ENCODE data around the gene RPL18A. TPM values are rescaled to one million over a fixed set of nuclear protein-coding genes. Genes with fewer than 3 reads are reported as not detected.

RPL18A gene
- total RNA-seq, 4 donors from 2014 or later: 1,094 to 1,320 (median 1,226) TPM

GRCh38 chr19:17829855-17830566 is 29.7 kb upstream of the RPL18A start:
- no peak for DNase-seq
- H3K9me3 ChIP-seq: no peaks in the 10 kb centered on the region
- H3K27me3 ChIP-seq: peaks cover 39 to 60% (median 56%) of the 10 kb centered on the region in 3 donors
- ATAC-seq: no peak
- intact Hi-C loops (cut with DNase I; ENCODE audit: low total_unique reads): no loop called here
- H3K4me3 ChIP-seq: no peak overlapping the region
- no peak overlapping the region for H3K27ac ChIP-seq
- no peaks in the 10 kb centered on the region for H3K4me1 ChIP-seq
- no peaks in the 10 kb centered on the region for H3K36me3 ChIP-seq
- in situ Hi-C loops (cut with MboI; ENCODE audit: low sequenced_read_pairs in 4 of 4): no loop called here
- TF ChIP-seq CTCF (IDR thresholded peaks at IDR 0.05 in 4 of 5, conservative IDR thresholded peaks at IDR 0.05 in 1 of 5) (no peak), POLR2A (IDR thresholded peaks at IDR 0.05) (no peak)

GRCh38 chr19:17830567-17831418 is 28.9 kb upstream of the RPL18A start:
- no peak overlapping the region for H3K27ac ChIP-seq
- peak in 1 of 2 donors; percentile 18 for DNase-seq
- intact Hi-C loops (cut with DNase I; ENCODE audit: low total_unique reads) (no loop called here), in situ Hi-C loops (cut with MboI; ENCODE audit: low sequenced_read_pairs in 4 of 4) (no loop called here)
- no peaks in the 10 kb centered on the region for H3K9me3 ChIP-seq
- no peak overlapping the region for H3K4me3 ChIP-seq
- H3K4me1 ChIP-seq: no peaks in the 10 kb centered on the region
- peaks cover 41 to 62% (median 51%) of the 10 kb centered on the region in 3 donors for H3K27me3 ChIP-seq
- no peaks in the 10 kb centered on the region for H3K36me3 ChIP-seq
- peak; percentile 33 to 36 for ATAC-seq
- TF ChIP-seq CTCF (IDR thresholded peaks at IDR 0.05 in 4 of 5, conservative IDR thresholded peaks at IDR 0.05 in 1 of 5): no peak
- no peak for TF ChIP-seq POLR2A (IDR thresholded peaks at IDR 0.05)

GRCh38 chr19:17831419-17831888 is 28.3 kb upstream of the RPL18A start:
- intact Hi-C loops (cut with DNase I; ENCODE audit: low total_unique reads) (no loop called here), in situ Hi-C loops (cut with MboI; ENCODE audit: low sequenced_read_pairs in 4 of 4) (no loop called here)
- Histone ChIP-seq H3K27ac (no peak overlapping the region), H3K9me3 (no peaks in the 10 kb centered on the region), H3K36me3 (no peaks in the 10 kb centered on the region), H3K4me1 (no peaks in the 10 kb centered on the region), H3K27me3 (peaks cover 42 to 59% (median 50%) of the 10 kb centered on the region in 3 donors), H3K4me3 (no peak overlapping the region)
- ATAC-seq: no peak
- no peak for DNase-seq
- no peak for TF ChIP-seq POLR2A (IDR thresholded peaks at IDR 0.05)
- no peak for TF ChIP-seq CTCF (IDR thresholded peaks at IDR 0.05 in 4 of 5, conservative IDR thresholded peaks at IDR 0.05 in 1 of 5)

- peaks cover 42 to 50% (median 42%) of the 10 kb centered on the region in 3 donors for H3K27me3 ChIP-seq
- no peak for DNase-seq
- H3K9me3 ChIP-seq: no peaks in the 10 kb centered on the region
- H3K4me3 ChIP-seq: no peak overlapping the region
- intact Hi-C loops (cut with DNase I; ENCODE audit: low total_unique reads): no loop called here
- no peaks in the 10 kb centered on the region for H3K36me3 ChIP-seq
- no peak for ATAC-seq
- no peaks in the 10 kb centered on the region for H3K4me1 ChIP-seq
- in situ Hi-C loops (cut with MboI; ENCODE audit: low sequenced_read_pairs in 4 of 4): no loop called here
- H3K27ac ChIP-seq: no peak overlapping the region
- TF ChIP-seq POLR2A (IDR thresholded peaks at IDR 0.05) (no peak), CTCF (IDR thresholded peaks at IDR 0.05 in 4 of 5, conservative IDR thresholded peaks at IDR 0.05 in 1 of 5) (no peak)
Measured at GRCh38 chr19:17832443-17833208, 27.1 kb upstream of the RPL18A start.

Data from gastrocnemius medialis (tissue), 4 donors.